GM21723 (cell line): Measurements from ENCODE around the gene CHURC1.

ENCODE experiments used
- ATAC-seq: cut with Tn5 transposase; IDR thresholded peaks from one replicate; pipeline ENCODE4 v1.9.1; 2021; ENCODE audit warnings: mild to moderate bottlenecking, moderate library complexity; ENCODE audit not compliant: unreplicated experiment

The CHURC1 gene

GRCh38 chr14:64983439-64984310 is 69.4 kb downstream of the CHURC1 start:
- no peak for ATAC-seq
